Body of pancreas (tissue), 4 donors: ENCODE measurements around the gene DYNLT5. TPM values are rescaled to one million over a fixed set of nuclear protein-coding genes. Genes with fewer than 3 reads are reported as not detected.
"Not testable (repeated sequence)": the region's sequence is repeated elsewhere in the genome, so short reads cannot be mapped to it uniquely, and the experiment has no call there.

Experiments
- ATAC-seq: fragments of 150-250 bp; one replicate; pipeline ENCODE4 v1.9.1; 2016
- DNase-seq, 4 donors: peaks; one replicate each; pipeline ENCODE4 v3.0.0-alpha.2; 2019
- H3K27ac ChIP-seq, 4 donors: fragments of 200-600 bp; sonication (generic); 1 replicate in 3 of 4; 2 replicates in 1 of 4; pipeline versions ENCODE4 v1.5.1 to v1.6.1; 2016 to 2019; ENCODE audit warnings: mild to moderate bottlenecking in 1 of 4, mixed read lengths in 1 of 4, moderate library complexity in 1 of 4
- H3K27me3 ChIP-seq, 2 donors: fragments of 200-600 bp; sonication (generic); one replicate each; pipeline ENCODE4 v1.6.0; 2016; ENCODE audit warnings: mild to moderate bottlenecking in 1 of 2
- H3K36me3 ChIP-seq, 2 donors: fragments of 200-600 bp; sonication (generic); replicated peaks in 1 of 2; 2 replicates each; pipeline ENCODE4 v1.5.1; 2016; ENCODE audit warnings: low read depth in 2 of 2; ENCODE audit not compliant: insufficient read depth in 1 of 2
- H3K4me1 ChIP-seq: fragments of 200-600 bp; sonication (generic); one replicate; pipeline ENCODE4 v1.6.0; 2016
- H3K4me3 ChIP-seq, 2 donors: fragments of 200-600 bp; sonication (generic); 1 replicate in 1 of 2; 2 replicates in 1 of 2; pipeline ENCODE4 v1.5.1; 2016 to 2019
- H3K9me3 ChIP-seq, 3 donors: fragments of 200-600 bp; sonication (generic); 1 replicate in 2 of 3; 2 replicates in 1 of 3; pipeline ENCODE4 v1.5.1; 2016
- POLR2A ChIP-seq, 3 donors: fragments of 450-650 bp; IDR thresholded peaks; one replicate each; pipeline ENCODE4 v1.6.1; 2016; ENCODE audit warnings: antibody characterized with exemption in 3 of 3, mild to moderate bottlenecking in 2 of 3
- WGBS, 2 donors: methylation state at CpG; one replicate each; pipeline ENCODE4 v1.1.5; 2017; 5-methylcytosine and 5-hydroxymethylcytosine counted together
- intact Hi-C: fragments of 100-400 bp; cut with DNase I; formaldehyde crosslinking; loops from one replicate; pipeline ENCODE4 v1.15.1; 2023
- total RNA-seq, 2 donors: library from RNA; depleted of rRNA; stranded (reverse); fragments of >200 nt; gene quantifications; one replicate each; pipeline ENCODE4 v1.1.0, GENCODE V29; 2016
- TF ChIP-seq, protein P1 (sequence below), 7 experiments: fragments of 450-650 bp in 4 of 7; fragments of 200-600 bp in 3 of 7; sonication (generic) in 3 of 7; IDR thresholded peaks; one replicate each; pipeline ENCODE4 v1.5.1; 2016 to 2019; ENCODE audit warnings: antibody characterized with exemption in 7 of 7

Gene DYNLT5
- total RNA-seq, 2 donors from 2014 or later, result not detected

DNA sequence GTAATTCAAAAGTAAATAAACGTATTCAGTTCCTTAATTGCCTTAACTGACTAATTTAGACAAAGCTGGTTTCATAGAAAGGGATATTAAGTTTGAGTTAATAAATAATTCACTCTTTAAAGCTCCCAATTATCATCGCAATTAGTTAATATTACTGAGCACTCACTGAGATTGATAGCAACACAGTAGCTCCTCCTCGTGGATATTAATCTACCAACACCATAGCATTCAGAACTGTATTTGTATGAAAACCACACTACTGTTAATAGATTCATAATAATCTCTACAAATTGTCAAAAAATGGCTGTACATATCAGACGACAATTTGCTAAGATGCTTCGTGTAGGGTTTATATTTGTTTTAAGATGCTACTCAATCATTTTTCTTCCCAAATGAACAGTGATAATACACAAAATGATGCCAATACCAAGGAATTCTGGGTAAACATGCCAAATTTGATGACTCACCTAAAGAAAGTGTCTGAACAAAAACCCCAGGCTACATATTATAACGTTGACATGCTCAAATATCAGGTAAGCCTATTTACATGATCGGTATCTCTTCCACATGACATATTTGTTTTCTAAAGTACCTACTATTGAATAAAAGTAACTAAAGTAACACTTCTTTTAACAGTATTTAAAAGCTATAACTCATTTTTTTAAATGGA lies 18.8 kb upstream of the DYNLT5 start:
- Histone ChIP-seq H3K9me3 (no peaks in the 10 kb centered on the region), H3K4me3 (no peak overlapping the region), H3K4me1 (no peaks in the 10 kb centered on the region), H3K27me3 (no peaks in the 10 kb centered on the region), H3K27ac (no peak overlapping the region), H3K36me3 (no peaks in the 10 kb centered on the region)
- DNase-seq, result no peak
- TF ChIP-seq POLR2A (IDR thresholded peaks at IDR 0.05), result no peak
- TF ChIP-seq, protein P1, sequence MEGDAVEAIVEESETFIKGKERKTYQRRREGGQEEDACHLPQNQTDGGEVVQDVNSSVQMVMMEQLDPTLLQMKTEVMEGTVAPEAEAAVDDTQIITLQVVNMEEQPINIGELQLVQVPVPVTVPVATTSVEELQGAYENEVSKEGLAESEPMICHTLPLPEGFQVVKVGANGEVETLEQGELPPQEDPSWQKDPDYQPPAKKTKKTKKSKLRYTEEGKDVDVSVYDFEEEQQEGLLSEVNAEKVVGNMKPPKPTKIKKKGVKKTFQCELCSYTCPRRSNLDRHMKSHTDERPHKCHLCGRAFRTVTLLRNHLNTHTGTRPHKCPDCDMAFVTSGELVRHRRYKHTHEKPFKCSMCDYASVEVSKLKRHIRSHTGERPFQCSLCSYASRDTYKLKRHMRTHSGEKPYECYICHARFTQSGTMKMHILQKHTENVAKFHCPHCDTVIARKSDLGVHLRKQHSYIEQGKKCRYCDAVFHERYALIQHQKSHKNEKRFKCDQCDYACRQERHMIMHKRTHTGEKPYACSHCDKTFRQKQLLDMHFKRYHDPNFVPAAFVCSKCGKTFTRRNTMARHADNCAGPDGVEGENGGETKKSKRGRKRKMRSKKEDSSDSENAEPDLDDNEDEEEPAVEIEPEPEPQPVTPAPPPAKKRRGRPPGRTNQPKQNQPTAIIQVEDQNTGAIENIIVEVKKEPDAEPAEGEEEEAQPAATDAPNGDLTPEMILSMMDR (IDR thresholded peaks at IDR 0.05), result no peak
- WGBS, 2 donors, result 43 to 49% methylated on average over 7 of the region's 7 CpGs
- intact Hi-C loops, result no loop called here
- no peak for ATAC-seq

DNA sequence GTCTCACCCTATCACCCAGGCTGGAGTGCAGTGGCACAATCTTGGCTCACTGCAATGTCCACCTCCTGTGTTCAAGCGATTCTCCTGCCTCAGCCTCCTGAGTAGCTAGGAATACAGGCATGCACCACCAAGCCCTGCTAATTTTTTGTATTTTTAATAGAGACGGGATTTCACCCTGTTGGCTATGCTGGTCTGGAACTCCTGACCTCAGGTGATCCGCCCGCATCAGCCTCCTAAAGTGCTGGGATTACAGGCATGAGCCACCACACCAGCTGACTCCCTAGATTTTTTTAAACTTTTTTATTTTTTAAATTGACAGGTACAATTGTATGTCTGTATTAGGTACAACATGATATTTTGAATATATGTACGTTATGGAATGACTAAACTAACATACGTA lies 17.7 kb upstream of the DYNLT5 start:
- H3K4me3 ChIP-seq, H3K27ac ChIP-seq, H3K27me3 ChIP-seq, intact Hi-C loops, DNase-seq, ATAC-seq, H3K4me1 ChIP-seq, H3K36me3 ChIP-seq, H3K9me3 ChIP-seq: not testable (repeated sequence)
- 55 to 61% methylated on average over 6 of the region's 6 CpGs for WGBS, 2 donors

DNA sequence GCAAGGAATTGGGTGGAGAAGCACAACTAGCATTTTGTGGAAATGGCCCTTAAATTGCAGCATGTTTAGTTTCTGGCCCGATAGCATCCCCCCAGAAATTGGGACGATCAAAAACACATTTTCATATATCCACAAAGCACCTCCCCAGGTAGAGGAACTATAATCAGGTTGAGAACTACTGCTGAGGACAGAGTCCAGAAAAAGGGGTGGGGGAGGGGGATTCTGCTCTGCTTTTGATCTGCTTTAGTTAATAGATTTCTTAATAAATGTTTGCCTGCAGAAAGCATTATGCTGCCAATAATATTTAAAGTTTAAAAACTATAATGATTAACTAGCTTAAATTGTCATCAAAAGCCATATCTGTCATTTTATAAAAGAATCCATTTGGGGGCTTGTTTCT lies 14.4 kb upstream of the DYNLT5 start:
- DNase-seq (no peak), ATAC-seq (no peak)
- intact Hi-C loops, result no loop called here
- no peak overlapping the region for H3K27ac ChIP-seq
- no peaks in the 10 kb centered on the region for H3K4me1 ChIP-seq
- no peak overlapping the region for H3K4me3 ChIP-seq
- H3K27me3 ChIP-seq, result no peaks in the 10 kb centered on the region
- no peaks in the 10 kb centered on the region for H3K9me3 ChIP-seq
- WGBS, 2 donors, result 54 to 67% methylated on average over 2 of the region's 2 CpGs
- TF ChIP-seq, protein P1 (IDR thresholded peaks at IDR 0.05), result no peak
- no peak for TF ChIP-seq POLR2A (IDR thresholded peaks at IDR 0.05)
- H3K36me3 ChIP-seq, result no peaks in the 10 kb centered on the region

DNA sequence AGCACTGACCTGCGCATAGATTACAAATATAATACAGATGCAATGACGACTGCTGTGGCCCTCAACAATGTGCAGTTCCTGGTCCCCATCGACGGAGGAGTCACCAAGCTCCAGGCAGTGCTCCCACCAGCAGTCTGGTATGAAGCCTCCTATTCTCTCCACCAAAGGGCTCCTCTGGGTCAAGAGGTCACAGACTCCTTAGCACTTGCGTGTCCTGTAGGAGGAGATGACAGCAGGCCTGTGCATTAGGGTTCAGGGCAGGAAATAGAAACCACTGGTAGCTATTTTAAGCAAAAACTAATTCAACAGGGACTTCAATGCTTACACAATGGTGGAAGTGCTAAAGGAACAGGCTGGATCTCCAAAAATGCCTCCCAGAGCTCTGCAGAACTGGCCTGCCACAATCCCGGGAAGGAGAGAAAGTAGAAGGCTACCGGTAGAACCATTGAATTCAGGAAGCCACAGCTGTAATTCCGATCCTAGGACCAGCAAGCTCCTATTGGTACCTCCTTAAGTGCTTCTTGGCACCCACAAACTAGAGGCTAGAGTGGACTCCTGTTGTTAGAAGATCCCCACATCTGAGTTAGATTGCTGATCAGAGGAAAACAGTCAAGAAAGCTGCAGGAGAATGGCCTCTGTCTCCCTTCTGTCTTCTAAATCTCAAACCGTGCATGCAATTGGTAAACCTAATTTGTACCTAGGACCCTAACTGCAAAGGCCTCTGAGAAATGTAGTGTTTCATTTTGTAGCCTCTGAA lies 12.7 kb upstream of the DYNLT5 start:
- H3K36me3 ChIP-seq, result no peaks in the 10 kb centered on the region
- H3K9me3 ChIP-seq, result no peaks in the 10 kb centered on the region
- 71 to 82% methylated on average over 9 of the region's 9 CpGs for WGBS, 2 donors
- H3K4me3 ChIP-seq, result no peak overlapping the region
- TF ChIP-seq, protein P1 (IDR thresholded peaks at IDR 0.05), result no peak
- no peak for TF ChIP-seq POLR2A (IDR thresholded peaks at IDR 0.05)
- no peaks in the 10 kb centered on the region for H3K27me3 ChIP-seq
- H3K4me1 ChIP-seq, result no peaks in the 10 kb centered on the region
- DNase-seq (no peak), ATAC-seq (no peak)
- intact Hi-C loops, result no loop called here
- no peak overlapping the region for H3K27ac ChIP-seq

DNA sequence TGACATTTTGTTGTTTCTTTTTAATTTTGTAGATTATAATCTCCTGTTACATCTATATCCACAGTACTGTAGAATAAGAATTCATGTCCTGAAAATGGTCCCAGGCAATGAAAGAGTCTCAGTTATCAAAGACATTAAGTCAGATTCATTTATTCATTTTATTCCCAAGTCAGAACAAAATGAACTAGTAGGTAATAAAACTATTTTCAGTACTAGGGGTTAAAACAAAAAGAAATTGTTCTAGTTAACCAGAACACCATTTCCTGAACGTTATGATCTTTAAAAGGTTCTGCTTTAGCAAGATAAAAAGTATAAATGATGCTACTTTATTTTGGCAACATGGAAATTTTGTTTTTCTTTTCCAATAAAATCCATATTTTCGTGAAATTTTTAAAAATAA lies 6.8 kb upstream of the DYNLT5 start:
- Histone ChIP-seq H3K27ac (no peak overlapping the region), H3K36me3 (no peaks in the 10 kb centered on the region), H3K9me3 (no peaks in the 10 kb centered on the region), H3K4me1 (no peaks in the 10 kb centered on the region), H3K4me3 (no peak overlapping the region), H3K27me3 (no peaks in the 10 kb centered on the region)
- intact Hi-C loops, result no loop called here
- DNase-seq (no peak), ATAC-seq (no peak)
- 47 to 48% methylated on average over 2 of the region's 2 CpGs for WGBS, 2 donors
- TF ChIP-seq POLR2A (IDR thresholded peaks at IDR 0.05), result no peak
- TF ChIP-seq, protein P1 (IDR thresholded peaks at IDR 0.05), result no peak
